Measurements from ENCODE around the gene ITPR1.

DNA sequence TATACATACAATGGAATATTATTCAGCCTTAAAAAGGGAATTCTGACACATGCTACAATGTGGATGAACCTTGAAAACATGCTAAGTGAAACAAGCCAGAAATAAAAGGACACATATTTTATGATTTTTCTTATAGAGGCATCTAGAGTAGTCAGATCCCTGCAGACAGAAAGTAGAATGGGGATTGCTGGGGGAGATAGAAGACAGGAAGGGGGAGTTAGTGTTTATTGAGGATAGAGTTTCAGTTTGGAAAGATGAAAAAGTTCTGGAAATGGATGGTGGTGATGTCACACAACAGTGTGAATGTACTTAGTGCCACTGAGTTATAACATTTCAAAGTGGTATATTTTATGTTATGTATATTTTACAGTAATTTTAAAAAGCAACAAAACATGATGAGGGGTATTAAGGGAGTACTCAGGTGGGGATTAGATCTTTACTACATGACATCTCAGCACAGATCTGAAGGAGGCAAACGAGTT, 4.7 kb downstream of the ITPR1 start:
- TF ChIP-seq SPI1 (IDR thresholded peaks at IDR 0.05; ENCODE audit: borderline replicate concordance, insufficient read depth, low read depth, low read length) (no peak), CTCF (IDR thresholded peaks at IDR 0.05 in 2 of 3, conservative IDR thresholded peaks at IDR 0.05 in 1 of 3; ENCODE audit: control insufficient read depth in 2 of 3, extremely low read depth in 1 of 3, insufficient read depth in 1 of 3, low read depth in 3 of 3, low read length in 3 of 3) (no peak), NRF1 (conservative IDR thresholded peaks at IDR 0.05; ENCODE audit: low read depth, low read length) (no peak), CEBPB (IDR thresholded peaks at IDR 0.05; ENCODE audit: borderline replicate concordance in 1 of 2, low read depth in 2 of 2, low read length in 2 of 2) (no peak), SMC3 (IDR thresholded peaks at IDR 0.05; ENCODE audit: borderline replicate concordance, low read length) (no peak), RAD21 (IDR thresholded peaks at IDR 0.05; ENCODE audit: insufficient read depth, low read depth, low read length) (no peak), KLF5 (IDR thresholded peaks at IDR 0.05; ENCODE audit: partially characterized antibody) (no peak), KDM1A (IDR thresholded peaks at IDR 0.05; ENCODE audit: borderline replicate concordance) (no peak)
- TF ChIP-seq, protein P1, sequence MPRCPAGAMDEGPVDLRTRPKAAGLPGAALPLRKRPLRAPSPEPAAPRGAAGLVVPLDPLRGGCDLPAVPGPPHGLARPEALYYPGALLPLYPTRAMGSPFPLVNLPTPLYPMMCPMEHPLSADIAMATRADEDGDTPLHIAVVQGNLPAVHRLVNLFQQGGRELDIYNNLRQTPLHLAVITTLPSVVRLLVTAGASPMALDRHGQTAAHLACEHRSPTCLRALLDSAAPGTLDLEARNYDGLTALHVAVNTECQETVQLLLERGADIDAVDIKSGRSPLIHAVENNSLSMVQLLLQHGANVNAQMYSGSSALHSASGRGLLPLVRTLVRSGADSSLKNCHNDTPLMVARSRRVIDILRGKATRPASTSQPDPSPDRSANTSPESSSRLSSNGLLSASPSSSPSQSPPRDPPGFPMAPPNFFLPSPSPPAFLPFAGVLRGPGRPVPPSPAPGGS (IDR thresholded peaks at IDR 0.05; ENCODE audit: borderline replicate concordance, insufficient read depth, low read depth, low read length, poor library complexity, severe bottlenecking), result no peak

Data from GM12878 (cell line).